ENCODE results near the gene PRSS27.

DNA sequence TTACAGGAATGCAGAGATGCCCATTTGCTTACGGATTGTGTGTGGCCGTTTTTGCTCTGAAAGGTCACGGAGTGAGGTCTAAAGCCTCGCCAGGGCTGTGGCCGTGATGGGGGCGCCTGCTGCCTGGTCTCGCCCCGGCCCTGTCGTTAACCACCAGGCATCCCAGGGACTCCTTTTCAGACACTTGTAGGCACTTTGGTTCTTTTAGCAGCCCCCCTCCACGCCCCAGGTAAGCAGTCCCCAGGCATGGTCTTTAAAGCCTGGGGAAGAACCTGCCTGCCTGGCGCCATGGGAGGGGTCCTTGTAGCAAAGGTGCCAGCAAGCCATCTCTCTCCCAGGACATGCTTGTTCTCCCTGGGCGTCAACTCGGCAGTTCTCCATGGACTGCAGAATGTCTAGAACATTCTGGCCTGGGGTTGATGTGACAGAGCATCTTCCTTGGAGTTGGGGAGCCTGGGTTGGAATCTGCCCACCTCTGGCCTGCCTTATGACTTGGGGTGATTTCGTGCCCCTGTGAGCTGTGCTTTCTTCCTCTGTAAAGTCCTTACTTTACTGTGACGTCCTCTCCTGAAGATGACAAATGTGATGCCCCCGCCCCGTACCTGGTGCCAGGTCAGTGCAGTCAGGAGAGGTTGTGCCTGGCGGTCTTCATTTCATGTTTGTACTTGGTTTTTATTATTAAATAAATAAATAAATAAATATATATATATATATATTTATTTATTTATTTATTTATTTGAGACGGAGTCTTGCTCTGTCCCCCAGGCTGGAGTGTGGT, 32.3 kb downstream of the PRSS27 start:
- no peak for TF ChIP-seq CTCF (IDR thresholded peaks at IDR 0.05)
- no peak for TF ChIP-seq POLR2A (IDR thresholded peaks at IDR 0.05)
